ENCODE measurements around the gene PRKAG2.
A peak's percentile ranks its signal among the peaks of the same experiment; 100 is the strongest.

The PRKAG2 gene

DNA sequence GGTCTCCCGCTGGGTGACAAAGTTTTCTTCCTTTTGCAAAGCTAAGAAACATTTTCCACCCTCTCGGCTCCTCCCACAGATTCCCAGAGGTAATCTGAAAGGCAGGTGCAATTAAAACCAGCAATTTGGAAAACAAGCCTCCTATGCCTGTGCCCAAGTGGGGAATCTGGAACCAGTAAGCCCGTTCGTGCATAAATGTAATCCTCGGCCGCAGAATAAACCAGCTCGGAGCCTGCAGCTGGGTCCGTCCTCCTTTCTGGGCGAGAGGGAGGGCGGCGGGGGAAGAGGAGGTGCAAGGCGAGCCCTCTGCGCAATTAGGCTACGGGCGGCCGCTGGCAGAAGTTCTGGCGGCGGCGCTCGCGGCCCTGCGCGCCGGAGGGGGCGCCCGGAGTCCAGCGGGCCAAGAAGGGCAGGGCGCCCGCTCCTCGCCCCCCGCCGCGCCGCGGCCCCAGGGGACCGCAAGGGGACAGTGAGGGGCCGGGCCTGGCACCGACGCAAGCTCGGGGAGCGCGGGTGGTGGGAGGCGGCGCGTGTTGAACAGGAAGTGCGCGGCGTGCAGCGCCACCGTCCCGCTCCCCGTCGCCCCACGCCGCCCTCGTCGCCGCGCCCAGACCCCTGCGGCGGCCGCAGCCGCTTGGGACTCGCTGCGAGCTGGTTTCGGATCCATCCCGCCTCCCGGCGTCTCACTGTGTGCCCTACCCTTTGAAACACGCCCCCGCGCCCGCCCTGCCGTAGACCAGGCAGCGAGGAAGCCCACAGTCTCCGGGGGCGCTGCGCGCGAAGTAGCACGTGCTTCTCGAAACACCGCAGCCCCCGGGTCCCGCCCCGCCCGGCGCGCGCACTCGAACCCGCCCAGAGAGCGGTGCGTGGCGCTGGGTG is at the start of gene PRKAG2:
Gene PRKAG2, minus strand, starts transcription at position 217 of the 879 bp plus-strand sequence. CDS start 495 bp downstream, outside the sequence.
- peak within 1 kb of the TSS; percentile 50 to 74 for H3K4me3 ChIP-seq (replicated peaks in 1 of 2; ENCODE audit: low read depth in 2 of 2, low read length in 2 of 2)
- peak; percentile 29 to 41 for DNase-seq (ENCODE audit: low read depth in 2 of 2)
- TF ChIP-seq, protein P1, sequence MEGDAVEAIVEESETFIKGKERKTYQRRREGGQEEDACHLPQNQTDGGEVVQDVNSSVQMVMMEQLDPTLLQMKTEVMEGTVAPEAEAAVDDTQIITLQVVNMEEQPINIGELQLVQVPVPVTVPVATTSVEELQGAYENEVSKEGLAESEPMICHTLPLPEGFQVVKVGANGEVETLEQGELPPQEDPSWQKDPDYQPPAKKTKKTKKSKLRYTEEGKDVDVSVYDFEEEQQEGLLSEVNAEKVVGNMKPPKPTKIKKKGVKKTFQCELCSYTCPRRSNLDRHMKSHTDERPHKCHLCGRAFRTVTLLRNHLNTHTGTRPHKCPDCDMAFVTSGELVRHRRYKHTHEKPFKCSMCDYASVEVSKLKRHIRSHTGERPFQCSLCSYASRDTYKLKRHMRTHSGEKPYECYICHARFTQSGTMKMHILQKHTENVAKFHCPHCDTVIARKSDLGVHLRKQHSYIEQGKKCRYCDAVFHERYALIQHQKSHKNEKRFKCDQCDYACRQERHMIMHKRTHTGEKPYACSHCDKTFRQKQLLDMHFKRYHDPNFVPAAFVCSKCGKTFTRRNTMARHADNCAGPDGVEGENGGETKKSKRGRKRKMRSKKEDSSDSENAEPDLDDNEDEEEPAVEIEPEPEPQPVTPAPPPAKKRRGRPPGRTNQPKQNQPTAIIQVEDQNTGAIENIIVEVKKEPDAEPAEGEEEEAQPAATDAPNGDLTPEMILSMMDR (IDR thresholded peaks at IDR 0.05; ENCODE audit: low read depth, low read length) = no peak

DNA sequence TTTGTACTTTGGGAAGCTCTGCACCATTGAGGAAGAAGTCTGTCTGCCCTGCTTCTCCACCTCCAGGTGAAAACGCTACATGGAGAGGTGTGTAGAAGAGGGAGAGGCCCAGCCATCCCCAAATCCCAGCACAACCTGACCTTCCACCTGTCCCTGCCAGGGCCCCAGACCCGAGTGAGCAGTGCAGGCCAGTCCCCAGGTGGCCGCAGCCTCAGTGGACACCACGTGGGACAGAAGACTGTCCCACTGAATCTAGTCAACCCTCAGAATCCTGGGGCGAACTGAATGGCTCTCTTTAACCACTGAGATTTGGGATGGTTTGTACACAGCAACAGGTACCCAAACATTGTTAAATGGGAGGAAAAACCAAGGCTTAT is 49.4 kb upstream of the PRKAG2 start:
- TF ChIP-seq, protein P1 (IDR thresholded peaks at IDR 0.05; ENCODE audit: low read depth, low read length) = no peak
- H3K4me3 ChIP-seq (replicated peaks in 1 of 2; ENCODE audit: low read depth in 2 of 2, low read length in 2 of 2) = no peak overlapping the region

DNA sequence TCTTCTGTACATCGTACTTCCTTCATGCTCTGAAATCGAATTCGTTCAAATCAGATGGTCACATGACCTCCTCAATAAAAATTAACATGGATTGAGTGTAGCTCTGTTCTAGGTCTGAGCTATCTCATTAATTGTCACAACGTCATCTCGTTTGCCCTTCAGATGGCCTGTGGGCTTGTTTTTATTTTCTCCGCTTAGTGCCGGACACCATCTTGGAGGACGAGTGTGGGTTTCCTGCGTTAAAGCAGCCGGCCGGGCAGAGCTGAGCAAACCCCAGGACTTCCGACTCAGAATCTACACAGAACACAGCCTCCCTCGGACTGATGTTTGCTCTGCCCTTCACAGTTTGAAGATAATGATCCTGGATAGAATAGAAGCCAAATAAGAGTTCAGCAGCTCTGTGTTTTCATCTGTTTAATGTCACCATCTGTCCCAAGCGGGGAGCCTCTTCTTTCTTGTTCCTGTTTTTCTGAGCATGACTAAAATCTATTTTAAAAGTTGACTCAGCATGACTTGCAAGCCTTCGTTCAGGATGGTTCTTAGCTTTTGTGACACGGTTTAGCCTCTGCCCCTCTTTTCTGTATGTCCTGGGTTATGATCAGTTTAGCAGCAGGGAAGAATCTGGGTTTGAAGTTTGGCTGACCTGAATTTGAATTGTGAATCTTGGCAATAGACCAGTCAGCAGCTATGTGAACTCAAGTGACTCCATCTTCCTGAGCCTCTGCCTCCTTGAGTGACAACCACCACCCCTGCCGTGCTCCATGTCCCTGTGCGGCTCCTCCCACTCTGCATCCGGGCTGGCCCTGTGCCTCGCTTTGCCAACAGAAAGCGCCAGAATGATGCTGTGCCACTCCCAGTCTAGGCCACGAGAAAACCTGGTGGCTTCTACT is 48.8 kb upstream of the PRKAG2 start:
- no peak overlapping the region for H3K4me3 ChIP-seq (replicated peaks in 1 of 2; ENCODE audit: low read depth in 2 of 2, low read length in 2 of 2)
- peak; percentile 6 to 32 for DNase-seq (ENCODE audit: low read depth in 2 of 2)
- TF ChIP-seq, protein P1 (IDR thresholded peaks at IDR 0.05; ENCODE audit: low read depth, low read length) = no peak

More for the DNA sequence above, 49.4 kb upstream of the PRKAG2 start:
- no peak for DNase-seq (ENCODE audit: low read depth in 2 of 2)

DNA sequence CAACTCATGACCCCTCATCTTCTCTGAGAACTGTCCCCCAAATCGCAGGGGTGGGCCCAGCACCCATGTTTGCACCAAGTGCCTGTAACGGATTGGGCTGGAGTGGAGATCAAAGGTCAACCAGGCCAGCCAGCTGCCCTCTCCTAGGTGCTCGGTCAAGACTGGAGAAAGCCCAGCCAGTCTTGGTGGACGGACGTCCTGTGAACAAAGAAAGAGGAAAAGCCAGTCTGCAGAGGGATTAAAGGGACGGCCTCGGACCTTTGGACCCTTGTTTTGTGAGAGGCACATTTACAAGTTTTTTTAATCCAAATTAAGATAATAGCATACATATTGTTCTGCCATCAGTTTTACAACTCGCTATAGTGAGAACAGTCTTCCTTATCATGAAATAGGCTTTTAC is 47.6 kb upstream of the PRKAG2 start:
- H3K4me3 ChIP-seq (replicated peaks in 1 of 2; ENCODE audit: low read depth in 2 of 2, low read length in 2 of 2) = no peak overlapping the region
- no peak for DNase-seq (ENCODE audit: low read depth in 2 of 2)
- TF ChIP-seq, protein P1 (IDR thresholded peaks at IDR 0.05; ENCODE audit: low read depth, low read length) = no peak

DNA sequence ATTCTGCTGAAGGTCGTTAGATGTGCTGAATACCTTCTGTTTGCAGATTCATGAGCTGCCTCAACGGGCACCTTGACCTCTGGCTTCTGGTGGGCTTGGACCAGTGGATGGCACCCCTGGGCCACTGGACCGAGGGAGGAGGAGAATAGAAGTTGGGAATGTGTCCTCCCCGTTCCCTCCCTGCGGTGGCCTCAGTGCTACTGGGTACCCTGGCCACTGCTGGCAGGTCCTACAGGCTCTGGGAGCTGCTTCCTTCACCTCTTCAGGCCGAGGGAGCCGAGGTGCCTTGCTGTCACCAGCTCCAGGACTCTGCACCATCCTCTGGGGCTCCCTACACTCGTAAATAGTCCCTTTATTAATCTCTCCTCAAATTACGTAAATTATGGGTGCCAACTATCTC is 47.1 kb upstream of the PRKAG2 start:
- DNase-seq (ENCODE audit: low read depth in 2 of 2) = no peak
- H3K4me3 ChIP-seq (replicated peaks in 1 of 2; ENCODE audit: low read depth in 2 of 2, low read length in 2 of 2) = no peak overlapping the region
- TF ChIP-seq, protein P1 (IDR thresholded peaks at IDR 0.05; ENCODE audit: low read depth, low read length) = no peak

DNA sequence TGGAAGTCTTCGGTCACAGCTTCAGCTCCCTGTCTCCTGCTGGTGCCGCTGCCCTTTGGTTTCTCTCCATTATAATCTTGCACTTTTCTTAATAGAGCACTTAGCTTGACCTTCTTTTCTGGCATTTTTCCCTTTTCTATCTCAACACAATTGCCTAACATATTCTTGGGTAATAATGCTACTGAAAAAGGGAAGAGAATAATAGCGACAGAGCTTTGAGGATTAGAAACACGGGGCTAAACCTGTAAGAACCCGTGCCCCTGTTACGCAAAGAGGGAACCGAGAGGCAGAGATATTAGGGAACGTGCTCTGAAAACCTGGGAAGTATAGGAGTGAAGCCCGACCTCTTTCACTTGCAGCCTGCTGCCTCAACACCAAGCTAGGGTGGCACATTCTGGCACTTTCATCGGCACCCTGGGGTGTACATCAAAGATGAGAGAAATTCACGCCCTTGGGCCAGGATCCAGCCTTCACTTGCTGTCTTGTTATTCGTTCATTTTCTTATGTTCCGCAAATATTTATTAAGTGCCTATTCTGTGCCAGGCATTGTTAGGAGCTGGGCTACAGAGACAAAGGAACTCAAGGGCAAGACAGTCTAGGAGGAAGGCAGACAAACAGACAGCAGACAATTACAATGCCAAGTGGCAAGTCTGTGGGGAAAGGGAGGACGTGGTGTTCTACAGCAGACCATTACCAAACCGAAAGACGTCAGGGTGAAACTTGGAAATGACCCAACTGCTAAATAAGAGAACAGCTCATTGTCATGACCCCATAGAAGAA is 46.4 kb upstream of the PRKAG2 start:
- TF ChIP-seq, protein P1 (IDR thresholded peaks at IDR 0.05; ENCODE audit: low read depth, low read length) = no peak
- peak in 1 of 2 donors; percentile 43 for DNase-seq (ENCODE audit: low read depth in 2 of 2)
- no peak overlapping the region for H3K4me3 ChIP-seq (replicated peaks in 1 of 2; ENCODE audit: low read depth in 2 of 2, low read length in 2 of 2)
